Breast epithelium (tissue), 3 donors: ENCODE results near the gene GPR55.

Source experiments
- POLR2AphosphoS5 ChIP-seq, 3 donors: sonication (generic); formaldehyde crosslinking; IDR thresholded peaks; one replicate each; pipeline ENCODE4 v1.6.1; 2017; ENCODE audit warnings: antibody characterized with exemption in 3 of 3
- TF ChIP-seq, protein P1 (sequence below), 3 donors: fragments of 450-650 bp; IDR thresholded peaks; one replicate each; pipeline ENCODE4 v1.5.1; 2016 to 2017; ENCODE audit warnings: antibody characterized with exemption in 3 of 3, mild to moderate bottlenecking in 3 of 3, moderate library complexity in 3 of 3

DNA sequence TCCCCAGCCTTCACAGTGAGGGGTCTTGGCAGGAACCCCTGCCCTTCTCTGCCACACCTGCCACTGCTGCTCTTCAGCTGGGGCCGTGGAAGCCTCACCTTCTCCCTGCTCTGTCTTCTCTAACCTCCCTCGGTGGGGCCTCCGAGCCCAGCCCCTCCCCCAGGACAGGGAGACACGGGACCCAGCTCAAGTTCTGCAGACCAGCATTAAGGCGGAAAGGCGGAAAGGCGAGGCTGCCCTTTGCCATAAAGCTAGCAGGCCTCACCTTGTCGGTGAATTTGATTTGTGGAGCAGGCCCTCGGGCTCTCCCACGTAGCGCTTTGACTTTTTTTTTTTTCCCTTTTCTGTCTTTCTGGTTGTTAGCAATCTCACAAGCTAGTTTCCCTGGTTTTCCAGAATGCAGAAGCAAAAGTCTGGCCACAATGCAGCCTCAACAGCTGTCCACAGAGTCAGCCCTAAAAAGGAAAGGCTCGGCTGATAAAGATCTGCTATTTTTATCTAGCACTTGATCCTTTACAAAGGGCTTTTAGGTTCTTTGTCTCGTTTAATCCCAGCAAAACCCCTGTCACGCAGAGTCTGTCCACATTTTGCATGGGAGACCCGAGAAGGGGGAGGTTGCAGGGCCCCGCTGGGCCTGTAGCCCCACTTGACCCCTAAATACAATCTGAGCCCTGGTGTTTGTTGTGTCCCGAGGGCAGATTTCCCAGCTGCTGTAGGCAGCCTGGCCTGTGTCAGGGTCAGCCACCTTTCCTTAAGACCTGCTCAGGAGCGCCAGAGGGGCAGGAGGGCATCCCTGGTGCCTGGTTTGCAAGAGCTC lies 54.3 kb downstream of the GPR55 start:
- TF ChIP-seq, protein P1, sequence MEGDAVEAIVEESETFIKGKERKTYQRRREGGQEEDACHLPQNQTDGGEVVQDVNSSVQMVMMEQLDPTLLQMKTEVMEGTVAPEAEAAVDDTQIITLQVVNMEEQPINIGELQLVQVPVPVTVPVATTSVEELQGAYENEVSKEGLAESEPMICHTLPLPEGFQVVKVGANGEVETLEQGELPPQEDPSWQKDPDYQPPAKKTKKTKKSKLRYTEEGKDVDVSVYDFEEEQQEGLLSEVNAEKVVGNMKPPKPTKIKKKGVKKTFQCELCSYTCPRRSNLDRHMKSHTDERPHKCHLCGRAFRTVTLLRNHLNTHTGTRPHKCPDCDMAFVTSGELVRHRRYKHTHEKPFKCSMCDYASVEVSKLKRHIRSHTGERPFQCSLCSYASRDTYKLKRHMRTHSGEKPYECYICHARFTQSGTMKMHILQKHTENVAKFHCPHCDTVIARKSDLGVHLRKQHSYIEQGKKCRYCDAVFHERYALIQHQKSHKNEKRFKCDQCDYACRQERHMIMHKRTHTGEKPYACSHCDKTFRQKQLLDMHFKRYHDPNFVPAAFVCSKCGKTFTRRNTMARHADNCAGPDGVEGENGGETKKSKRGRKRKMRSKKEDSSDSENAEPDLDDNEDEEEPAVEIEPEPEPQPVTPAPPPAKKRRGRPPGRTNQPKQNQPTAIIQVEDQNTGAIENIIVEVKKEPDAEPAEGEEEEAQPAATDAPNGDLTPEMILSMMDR (IDR thresholded peaks at IDR 0.05), result no peak
- TF ChIP-seq POLR2AphosphoS5 (IDR thresholded peaks at IDR 0.05), result no peak
